Right lobe of liver (tissue), 6 donors: ENCODE data around the gene PTPRM. TPM values are rescaled to one million over a fixed set of nuclear protein-coding genes. Genes with fewer than 3 reads are reported as not detected.

Experiments
- ATAC-seq, 4 donors: fragments of 200-7000 bp; cut with Tn5 transposase; one replicate each; pipeline ENCODE4 v1.9.1; 2020; ENCODE audit warnings: mild to moderate bottlenecking in 4 of 4, moderate library complexity in 4 of 4
- DNase-seq, 3 donors: peaks; one replicate each; pipeline ENCODE4 v3.0.0-alpha.2; 2020
- H3K27ac ChIP-seq, 3 donors: fragments of 200-600 bp; one replicate each; pipeline ENCODE4 v1.8.0; 2022
- H3K27me3 ChIP-seq, 2 donors: fragments of 200-600 bp; one replicate each; pipeline ENCODE4 v1.8.0; 2022
- H3K36me3 ChIP-seq, 4 donors: fragments of 200-600 bp; sonication (generic) in 1 of 4; one replicate each; pipeline versions ENCODE4 v1.5.1 to v1.8.0; 2017 to 2022; ENCODE audit warnings: control low read depth in 1 of 4
- H3K4me1 ChIP-seq, 4 donors: fragments of 200-600 bp; sonication (generic) in 1 of 4; one replicate each; pipeline versions ENCODE4 v1.5.1 to v1.8.0; 2017 to 2022; ENCODE audit warnings: control low read depth in 1 of 4
- H3K4me3 ChIP-seq, 3 donors: fragments of 200-600 bp; one replicate each; pipeline ENCODE4 v1.8.0; 2022
- H3K9me3 ChIP-seq, 4 donors: fragments of 200-600 bp; sonication (generic) in 1 of 4; one replicate each; pipeline versions ENCODE4 v1.5.1 to v1.8.0; 2017 to 2022; ENCODE audit warnings: control low read depth in 1 of 4
- CTCF ChIP-seq, 4 donors: fragments of 200-600 bp in 3 of 4; fragments of 450-650 bp in 1 of 4; IDR thresholded peaks; one replicate each; pipeline versions ENCODE4 v1.5.1 to v1.8.0; 2016 to 2022; ENCODE audit warnings: antibody characterized with exemption in 4 of 4, mild to moderate bottlenecking in 2 of 4
- POLR2A ChIP-seq: fragments of 450-650 bp; IDR thresholded peaks from one replicate; pipeline ENCODE4 v1.6.1; 2017; ENCODE audit warnings: antibody characterized with exemption, mild to moderate bottlenecking
- WGBS: methylation state at CpG from one replicate; pipeline ENCODE4 v1.1.6; 2018; ENCODE audit warnings: low coverage, low lambda C conversion rate; ENCODE audit not compliant: insufficient coverage; ENCODE audit errors: missing lambda C conversion rate; 5-methylcytosine and 5-hydroxymethylcytosine counted together
- intact Hi-C, 2 donors: fragments of 100-400 bp; cut with DNase I; formaldehyde crosslinking; loops; one replicate each; pipeline versions ENCODE4 v1.11.2 to v1.14.1; 2022
- total RNA-seq, 6 experiments: library from RNA; depleted of rRNA in 2 of 6; stranded (reverse); fragments of >200 nt in 2 of 6; fragmentation: NEBNext Ultra II Directional in 3 of 6; extraction: Animal tissue kit (Norgen Biotek cat#: 25700) in 3 of 6; gene quantifications; one replicate each; pipeline versions ENCODE4 v1.1.0 to v1.2.4, GENCODE V29; 2016 to 2023
- donor health status: DM: no; HTN: yes; CAD: no.
- donor health status: DM: no; HTN: no; CAD: no.
- donor health status: DM: no; HTN: no; CAD: no.
- donor health status: DM: no; HTN: yes; CAD: no.
- donor health status: DM: no; HTN: yes; CAD: no.

The PTPRM gene
- total RNA-seq, 6 experiments from 2014 or later: 15.1 to 45.7 (median 26.5) TPM

DNA sequence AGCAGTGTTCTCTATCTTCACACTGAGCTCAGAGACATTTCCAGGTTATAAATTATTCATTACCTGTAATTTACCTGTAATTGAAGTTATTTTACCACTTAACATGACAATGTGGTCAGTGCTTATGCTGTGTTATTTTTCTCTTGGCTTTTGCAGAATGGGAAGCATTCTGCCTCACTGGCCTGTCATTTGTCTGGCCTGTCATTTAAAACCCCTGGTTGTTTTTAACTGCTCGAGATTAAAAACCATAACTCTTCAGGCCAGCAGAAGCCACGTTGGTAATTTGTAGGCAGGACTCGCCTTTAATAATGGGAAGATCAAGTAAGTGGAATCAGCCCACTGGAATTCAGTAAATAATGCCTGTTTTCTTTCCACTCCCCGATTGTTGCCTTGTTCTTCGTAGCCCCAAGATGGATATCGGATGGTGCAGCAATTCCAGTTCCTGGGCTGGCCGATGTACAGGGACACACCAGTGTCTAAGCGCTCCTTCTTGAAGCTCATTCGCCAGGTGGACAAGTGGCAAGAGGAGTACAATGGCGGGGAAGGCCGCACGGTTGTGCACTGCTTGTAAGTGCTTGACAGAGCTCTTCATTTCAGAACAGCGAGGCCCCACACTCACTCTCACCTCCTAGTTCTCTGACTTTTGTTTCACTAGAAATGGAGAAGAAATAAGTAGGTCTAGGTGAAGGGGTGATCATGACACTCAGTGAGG lies 819.7 kb downstream of the PTPRM start:
- DNase-seq (no peak), ATAC-seq (no peak)
- Histone ChIP-seq H3K27ac (no peak overlapping the region), H3K4me1 (no peaks in the 10 kb centered on the region), H3K27me3 (no peaks in the 10 kb centered on the region), H3K4me3 (no peak overlapping the region), H3K36me3 (no peaks in the 10 kb centered on the region), H3K9me3 (no peaks in the 10 kb centered on the region)
- TF ChIP-seq POLR2A (no peak), CTCF (IDR thresholded peaks at IDR 0.05) (no peak)
- intact Hi-C loops: no loop called here
- WGBS: 66% methylated on average over 6 of the region's 13 CpGs

DNA sequence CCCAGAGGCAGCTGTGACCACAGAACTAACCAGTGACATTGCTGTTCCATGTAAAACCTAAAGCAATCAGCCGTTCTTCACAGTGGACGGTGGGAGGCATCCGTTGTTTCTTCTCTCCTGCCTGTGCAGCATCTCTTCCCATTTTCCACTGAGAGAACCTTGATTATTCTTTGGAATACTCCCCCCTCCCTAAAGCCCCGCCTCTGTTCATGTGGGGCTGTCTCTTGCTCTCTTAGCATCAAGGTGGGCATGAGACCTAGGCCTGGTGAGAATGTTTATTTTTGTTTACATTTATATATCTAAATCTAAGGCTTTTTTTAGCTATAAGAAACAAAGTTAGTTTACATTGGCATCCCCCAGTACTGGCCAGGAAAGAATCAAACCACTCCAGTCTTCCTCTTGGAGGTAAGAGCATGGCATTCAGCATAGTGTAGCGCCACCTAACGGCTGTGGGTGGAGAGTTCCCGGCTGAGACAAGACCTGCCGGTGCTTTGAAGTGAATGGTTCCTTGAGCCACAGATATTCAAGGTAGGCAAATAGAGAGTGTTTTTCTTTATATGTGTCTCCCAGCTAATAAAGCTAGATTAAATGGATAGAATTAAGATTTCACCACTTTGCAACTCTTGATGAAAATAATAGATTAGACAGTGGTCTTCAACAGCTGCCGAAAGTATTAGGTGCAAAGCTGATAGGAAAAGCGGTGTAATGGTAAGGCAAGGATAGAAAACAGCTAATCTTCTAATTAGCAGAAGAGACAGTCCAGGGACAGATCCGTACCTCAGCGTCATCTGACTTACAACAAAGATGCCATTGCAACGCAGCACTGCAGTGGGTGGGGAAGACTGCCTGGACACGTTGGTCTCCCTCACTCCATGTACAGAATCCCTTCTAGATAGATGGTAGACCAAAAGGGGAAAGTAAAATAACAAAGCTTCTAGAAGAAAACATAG lies 822.5 kb downstream of the PTPRM start:
- intact Hi-C loops: no loop called here
- H3K36me3 ChIP-seq: peaks cover 0 to 2% (median 0%) of the 10 kb centered on the region in 4 donors
- H3K27me3 ChIP-seq: no peaks in the 10 kb centered on the region
- no peaks in the 10 kb centered on the region for H3K4me1 ChIP-seq
- no peaks in the 10 kb centered on the region for H3K9me3 ChIP-seq
- no peak for TF ChIP-seq POLR2A
- peak; percentile 75 to 92 (median 79) for TF ChIP-seq CTCF (IDR thresholded peaks at IDR 0.05)
- H3K27ac ChIP-seq: no peak overlapping the region
- no peak overlapping the region for H3K4me3 ChIP-seq
- ATAC-seq: peak; percentile 80 to 92 (median 88)
- DNase-seq: peak; percentile 61 to 65 (median 62)
- WGBS: 62% methylated on average over 12 of the region's 14 CpGs

DNA sequence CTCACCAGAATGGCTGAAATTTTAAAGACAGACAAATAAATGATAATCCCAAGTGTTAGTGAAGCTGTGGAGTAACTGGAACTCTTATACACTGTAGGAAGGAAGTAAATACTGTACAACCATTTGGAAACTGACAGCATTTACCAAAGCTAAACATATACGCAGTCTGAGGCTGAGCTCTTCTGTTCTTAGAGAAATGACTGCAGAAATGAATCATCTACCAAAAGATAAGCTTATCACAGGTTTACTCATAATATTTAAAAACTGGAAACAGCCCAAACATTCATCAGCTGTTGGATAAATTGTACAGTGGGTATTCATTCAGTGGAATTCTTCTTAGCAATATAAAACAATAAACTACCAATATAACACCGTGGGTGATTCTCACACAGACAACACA lies 824.0 kb downstream of the PTPRM start:
- intact Hi-C loops: no loop called here
- ATAC-seq (no peak), DNase-seq (no peak)
- Histone ChIP-seq H3K4me3 (no peak overlapping the region), H3K36me3 (peaks cover 0 to 2% (median 0%) of the 10 kb centered on the region in 4 donors), H3K4me1 (no peaks in the 10 kb centered on the region), H3K9me3 (no peaks in the 10 kb centered on the region), H3K27ac (no peak overlapping the region), H3K27me3 (no peaks in the 10 kb centered on the region)
- TF ChIP-seq CTCF (IDR thresholded peaks at IDR 0.05): no peak
- TF ChIP-seq POLR2A: no peak
- WGBS: 72% methylated on average over 2 of the region's 2 CpGs

DNA sequence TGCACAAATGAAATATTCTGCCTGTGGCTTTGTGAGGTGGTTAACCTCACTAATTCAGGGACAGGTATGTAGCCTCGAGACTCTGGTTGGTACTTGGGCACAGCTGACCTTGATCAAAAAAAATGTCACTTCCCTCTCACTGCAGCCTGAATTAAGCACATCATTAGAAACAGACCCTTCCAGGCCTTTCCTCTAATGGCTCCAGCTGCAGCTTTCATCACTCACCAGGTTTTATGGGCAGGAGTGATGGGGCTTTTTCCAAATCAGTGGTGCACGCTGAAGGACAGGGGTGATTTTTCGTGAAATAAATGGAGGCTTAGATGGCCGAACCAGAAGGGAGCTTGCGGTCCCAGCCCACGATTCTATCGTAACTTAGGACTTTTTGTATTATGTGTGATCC lies 829.1 kb downstream of the PTPRM start:
- WGBS: 90% methylated on average over 6 of the region's 7 CpGs
- TF ChIP-seq CTCF (IDR thresholded peaks at IDR 0.05) (no peak), POLR2A (no peak)
- peaks cover 0 to 2% (median 0%) of the 10 kb centered on the region in 4 donors for H3K36me3 ChIP-seq

More for the DNA sequence above, 829.1 kb downstream of the PTPRM start:
- intact Hi-C loops: no loop called here
- Histone ChIP-seq H3K4me1 (no peaks in the 10 kb centered on the region), H3K27ac (no peak overlapping the region), H3K4me3 (no peak overlapping the region), H3K27me3 (no peaks in the 10 kb centered on the region), H3K9me3 (no peaks in the 10 kb centered on the region)
- ATAC-seq: no peak
- DNase-seq: no peak
